ENCODE measurements around the gene KIRREL3.

DNA sequence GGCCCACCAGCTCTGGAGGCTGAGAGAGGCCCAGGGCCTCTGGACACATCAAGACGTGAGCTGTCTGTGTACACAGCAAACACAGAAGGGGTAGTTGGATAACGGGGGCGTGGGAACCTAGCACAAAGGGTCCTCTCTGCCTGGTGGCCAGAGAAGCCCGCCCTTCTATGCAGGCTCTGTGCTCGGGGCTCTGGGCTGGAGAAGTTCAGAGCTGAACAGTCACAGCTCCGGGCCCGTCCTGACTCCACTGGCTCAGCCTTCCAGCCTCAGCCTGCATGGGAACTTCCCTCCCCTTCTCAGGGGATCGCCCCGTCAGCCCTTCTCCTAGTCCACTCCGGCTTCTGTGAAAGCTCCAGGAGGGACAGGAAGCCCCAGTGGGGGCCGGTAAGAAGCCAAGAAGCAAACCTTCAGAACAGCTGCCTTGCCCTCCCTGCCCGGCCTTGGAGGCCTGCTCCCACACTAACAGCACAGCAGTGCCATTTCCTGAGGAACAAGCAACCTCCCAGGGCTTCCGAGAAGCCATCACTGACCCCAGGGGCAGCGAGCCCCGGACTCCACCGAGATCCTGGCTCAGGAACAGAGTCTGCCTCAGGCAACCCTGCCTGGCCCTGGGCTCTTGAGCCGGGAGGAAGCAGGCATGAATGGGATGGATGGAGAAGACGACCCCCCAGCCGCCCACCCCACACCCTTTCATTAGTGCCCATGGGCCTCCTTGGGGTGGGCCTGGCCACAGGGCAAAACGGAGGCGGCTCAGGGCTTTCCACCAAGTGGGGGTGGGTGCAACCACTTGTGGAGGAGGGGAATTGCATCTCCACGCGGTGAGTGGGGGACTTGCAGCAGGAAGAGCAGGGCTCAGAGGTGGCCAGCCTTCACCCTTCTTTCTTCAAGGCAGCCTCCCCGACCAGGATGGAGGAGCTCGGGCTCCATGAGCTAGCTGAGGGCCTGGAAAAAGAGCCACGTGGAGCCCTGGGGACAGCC lies 525.3 kb downstream of the KIRREL3 start:
- TF ChIP-seq, protein P1, sequence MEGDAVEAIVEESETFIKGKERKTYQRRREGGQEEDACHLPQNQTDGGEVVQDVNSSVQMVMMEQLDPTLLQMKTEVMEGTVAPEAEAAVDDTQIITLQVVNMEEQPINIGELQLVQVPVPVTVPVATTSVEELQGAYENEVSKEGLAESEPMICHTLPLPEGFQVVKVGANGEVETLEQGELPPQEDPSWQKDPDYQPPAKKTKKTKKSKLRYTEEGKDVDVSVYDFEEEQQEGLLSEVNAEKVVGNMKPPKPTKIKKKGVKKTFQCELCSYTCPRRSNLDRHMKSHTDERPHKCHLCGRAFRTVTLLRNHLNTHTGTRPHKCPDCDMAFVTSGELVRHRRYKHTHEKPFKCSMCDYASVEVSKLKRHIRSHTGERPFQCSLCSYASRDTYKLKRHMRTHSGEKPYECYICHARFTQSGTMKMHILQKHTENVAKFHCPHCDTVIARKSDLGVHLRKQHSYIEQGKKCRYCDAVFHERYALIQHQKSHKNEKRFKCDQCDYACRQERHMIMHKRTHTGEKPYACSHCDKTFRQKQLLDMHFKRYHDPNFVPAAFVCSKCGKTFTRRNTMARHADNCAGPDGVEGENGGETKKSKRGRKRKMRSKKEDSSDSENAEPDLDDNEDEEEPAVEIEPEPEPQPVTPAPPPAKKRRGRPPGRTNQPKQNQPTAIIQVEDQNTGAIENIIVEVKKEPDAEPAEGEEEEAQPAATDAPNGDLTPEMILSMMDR (conservative IDR thresholded peaks at IDR 0.05; ENCODE audit: low read depth, low read length), result no peak
- TF ChIP-seq EZH2 (IDR thresholded peaks at IDR 0.05; ENCODE audit: low read length, unreplicated experiment) (no peak), EZH2phosphoT487 (IDR thresholded peaks at IDR 0.05; ENCODE audit: borderline replicate concordance, low read length) (no peak)

All from PC-3 (cell line).